ENCODE results near the gene MRPL32. TPM values are rescaled to one million over a fixed set of nuclear protein-coding genes. Genes with fewer than 3 reads are reported as not detected.

MRPL32 gene
- total and polyA plus RNA-seq, 2 of the 13 experiments (the other 11 are each of a cell fraction or from before 2014, with no cell fraction given), result 39.0 to 81.2 TPM

DNA sequence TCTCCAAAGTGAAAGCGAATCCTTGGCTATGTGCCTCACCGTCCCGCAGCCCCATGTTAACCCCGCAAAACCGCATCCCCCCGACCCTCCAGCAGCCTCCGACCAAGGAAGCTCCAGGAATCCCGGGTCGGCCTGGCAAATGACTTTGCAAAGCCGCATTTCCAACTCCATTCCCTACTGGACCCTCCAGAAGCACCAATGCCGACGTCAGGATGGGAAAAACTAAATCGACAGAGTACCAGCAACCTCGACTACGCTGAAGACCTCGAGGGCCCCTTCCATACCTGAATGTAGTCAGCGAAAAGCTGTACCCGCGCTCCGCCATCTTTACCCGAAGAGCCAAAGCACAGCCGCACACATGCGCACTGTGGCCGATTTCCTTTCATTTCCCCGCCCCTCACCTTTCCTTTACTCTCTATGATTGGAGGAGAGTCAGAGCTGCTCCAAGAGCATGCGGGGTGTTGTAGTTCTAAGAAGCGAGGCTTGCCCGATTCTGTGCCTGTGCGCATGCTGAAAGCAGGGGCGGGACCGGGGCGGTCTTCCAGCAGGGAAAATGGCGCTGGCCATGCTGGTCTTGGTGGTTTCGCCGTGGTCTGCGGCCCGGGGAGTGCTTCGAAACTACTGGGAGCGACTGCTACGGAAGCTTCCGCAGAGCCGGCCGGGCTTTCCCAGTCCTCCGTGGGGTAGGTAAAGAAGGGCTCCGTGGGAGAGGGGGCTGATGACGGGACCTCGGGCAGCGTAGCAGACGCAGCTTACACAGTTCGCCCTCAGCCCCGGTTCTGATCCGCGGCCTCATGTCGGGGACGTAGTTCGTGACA, at the start of gene MRPL32, which contains the start of gene PSMA2 (continued):
- peak; percentile 27; the same call in 1 of the 2 replicates for TF ChIP-seq BRD4 (CRISPR knock-in tag; IDR thresholded peaks at IDR 0.05)
- TF ChIP-seq ZNF143 (CRISPR knock-in tag; IDR thresholded peaks at IDR 0.05), result peak; percentile 95
- TF ChIP-seq ARNTL (CRISPR knock-in tag; IDR thresholded peaks at IDR 0.05), result no peak
- 0 out of 2 replicates have a peak, but pooled peaks have one; percentile 32 for TF ChIP-seq MIXL1 (CRISPR knock-in tag; IDR thresholded peaks at IDR 0.05)
- TF ChIP-seq CBFB (CRISPR knock-in tag; IDR thresholded peaks at IDR 0.05), result peak; percentile 64; the same call in 1 of the 2 replicates
- peak; percentile 26; the same call in 1 of the 2 replicates for TF ChIP-seq SSRP1 (CRISPR knock-in tag; IDR thresholded peaks at IDR 0.05)
- TF ChIP-seq ZBTB1 (CRISPR knock-in tag; IDR thresholded peaks at IDR 0.05; ENCODE audit: borderline replicate concordance), result no peak
- peak; percentile 39; the same call in 1 of the 2 replicates for TF ChIP-seq FOSL2 (CRISPR knock-in tag; IDR thresholded peaks at IDR 0.05)
- peak; percentile 54; the same call in 1 of the 2 replicates for TF ChIP-seq REL (CRISPR knock-in tag; conservative IDR thresholded peaks at IDR 0.05)
- peak; percentile 17; the same call in 1 of the 2 replicates for TF ChIP-seq MIER3 (CRISPR knock-in tag; IDR thresholded peaks at IDR 0.05; ENCODE audit: borderline replicate concordance)
- peak; percentile 35 for TF ChIP-seq TBL1XR1 (IDR thresholded peaks at IDR 0.05; ENCODE audit: borderline replicate concordance, low read length, partially characterized antibody)
- TF ChIP-seq MAZ (IDR thresholded peaks at IDR 0.05; ENCODE audit: borderline replicate concordance, low read depth, low read length), result no peak
- peak; percentile 73; the same call in 1 of the 2 replicates for TF ChIP-seq MAZ (CRISPR knock-in tag; IDR thresholded peaks at IDR 0.05; ENCODE audit: low read depth)
- TF ChIP-seq MIER2 (CRISPR knock-in tag; IDR thresholded peaks at IDR 0.05), result 0 out of 2 replicates have a peak, but pooled peaks have one; percentile 14
- TF ChIP-seq AKAP8 (CRISPR knock-in tag; IDR thresholded peaks at IDR 0.05), result no peak
- TF ChIP-seq ZNF781 (CRISPR knock-in tag; IDR thresholded peaks at IDR 0.05; ENCODE audit: borderline replicate concordance, not compliant biosample characterization), result peak; percentile 88
- no peak for TF ChIP-seq ZFP90 (CRISPR knock-in tag; IDR thresholded peaks at IDR 0.05; ENCODE audit: borderline replicate concordance)
- peak; percentile 42; the same call in 1 of the 2 replicates for TF ChIP-seq SALL1 (CRISPR knock-in tag; IDR thresholded peaks at IDR 0.05)
- TF ChIP-seq, protein P1, sequence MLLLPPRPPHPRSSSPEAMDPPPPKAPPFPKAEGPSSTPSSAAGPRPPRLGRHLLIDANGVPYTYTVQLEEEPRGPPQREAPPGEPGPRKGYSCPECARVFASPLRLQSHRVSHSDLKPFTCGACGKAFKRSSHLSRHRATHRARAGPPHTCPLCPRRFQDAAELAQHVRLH (CRISPR knock-in tag; IDR thresholded peaks at IDR 0.05; ENCODE audit: borderline replicate concordance, low read depth), result peak; percentile 82; the same call in 1 of the 2 replicates
- TF ChIP-seq ZNF773 (CRISPR knock-in tag; IDR thresholded peaks at IDR 0.05; ENCODE audit: borderline replicate concordance), result no peak
- peak; percentile 57; the same call in 1 of the 2 replicates for TF ChIP-seq DR1 (CRISPR knock-in tag; IDR thresholded peaks at IDR 0.05)
- TF ChIP-seq, protein P2, sequence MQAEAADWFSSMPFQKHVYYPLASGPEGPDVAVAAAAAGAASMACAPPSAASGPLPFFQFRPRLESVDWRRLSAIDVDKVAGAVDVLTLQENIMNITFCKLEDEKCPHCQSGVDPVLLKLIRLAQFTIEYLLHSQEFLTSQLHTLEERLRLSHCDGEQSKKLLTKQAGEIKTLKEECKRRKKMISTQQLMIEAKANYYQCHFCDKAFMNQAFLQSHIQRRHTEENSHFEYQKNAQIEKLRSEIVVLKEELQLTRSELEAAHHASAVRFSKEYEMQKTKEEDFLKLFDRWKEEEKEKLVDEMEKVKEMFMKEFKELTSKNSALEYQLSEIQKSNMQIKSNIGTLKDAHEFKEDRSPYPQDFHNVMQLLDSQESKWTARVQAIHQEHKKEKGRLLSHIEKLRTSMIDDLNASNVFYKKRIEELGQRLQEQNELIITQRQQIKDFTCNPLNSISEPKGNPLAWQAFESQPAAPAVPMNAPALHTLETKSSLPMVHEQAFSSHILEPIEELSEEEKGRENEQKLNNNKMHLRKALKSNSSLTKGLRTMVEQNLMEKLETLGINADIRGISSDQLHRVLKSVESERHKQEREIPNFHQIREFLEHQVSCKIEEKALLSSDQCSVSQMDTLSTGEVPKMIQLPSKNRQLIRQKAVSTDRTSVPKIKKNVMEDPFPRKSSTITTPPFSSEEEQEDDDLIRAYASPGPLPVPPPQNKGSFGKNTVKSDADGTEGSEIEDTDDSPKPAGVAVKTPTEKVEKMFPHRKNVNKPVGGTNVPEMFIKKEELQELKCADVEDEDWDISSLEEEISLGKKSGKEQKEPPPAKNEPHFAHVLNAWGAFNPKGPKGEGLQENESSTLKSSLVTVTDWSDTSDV (CRISPR knock-in tag; IDR thresholded peaks at IDR 0.05), result no peak
- TF ChIP-seq ZC3H13 (CRISPR knock-in tag; IDR thresholded peaks at IDR 0.05), result peak; percentile 53; the same call in 1 of the 2 replicates
- TF ChIP-seq, protein P3, sequence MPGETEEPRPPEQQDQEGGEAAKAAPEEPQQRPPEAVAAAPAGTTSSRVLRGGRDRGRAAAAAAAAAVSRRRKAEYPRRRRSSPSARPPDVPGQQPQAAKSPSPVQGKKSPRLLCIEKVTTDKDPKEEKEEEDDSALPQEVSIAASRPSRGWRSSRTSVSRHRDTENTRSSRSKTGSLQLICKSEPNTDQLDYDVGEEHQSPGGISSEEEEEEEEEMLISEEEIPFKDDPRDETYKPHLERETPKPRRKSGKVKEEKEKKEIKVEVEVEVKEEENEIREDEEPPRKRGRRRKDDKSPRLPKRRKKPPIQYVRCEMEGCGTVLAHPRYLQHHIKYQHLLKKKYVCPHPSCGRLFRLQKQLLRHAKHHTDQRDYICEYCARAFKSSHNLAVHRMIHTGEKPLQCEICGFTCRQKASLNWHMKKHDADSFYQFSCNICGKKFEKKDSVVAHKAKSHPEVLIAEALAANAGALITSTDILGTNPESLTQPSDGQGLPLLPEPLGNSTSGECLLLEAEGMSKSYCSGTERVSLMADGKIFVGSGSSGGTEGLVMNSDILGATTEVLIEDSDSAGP (CRISPR knock-in tag; IDR thresholded peaks at IDR 0.05; ENCODE audit: borderline replicate concordance), result peak; percentile 66; the same call in 1 of the 2 replicates
- TF ChIP-seq ZNF749 (CRISPR knock-in tag; IDR thresholded peaks at IDR 0.05; ENCODE audit: borderline replicate concordance), result peak; percentile 64; the same call in 1 of the 2 replicates
- no peak for TF ChIP-seq TBP (CRISPR knock-in tag; IDR thresholded peaks at IDR 0.05)
